Measurements from ENCODE around the gene EPHA5.

DNA sequence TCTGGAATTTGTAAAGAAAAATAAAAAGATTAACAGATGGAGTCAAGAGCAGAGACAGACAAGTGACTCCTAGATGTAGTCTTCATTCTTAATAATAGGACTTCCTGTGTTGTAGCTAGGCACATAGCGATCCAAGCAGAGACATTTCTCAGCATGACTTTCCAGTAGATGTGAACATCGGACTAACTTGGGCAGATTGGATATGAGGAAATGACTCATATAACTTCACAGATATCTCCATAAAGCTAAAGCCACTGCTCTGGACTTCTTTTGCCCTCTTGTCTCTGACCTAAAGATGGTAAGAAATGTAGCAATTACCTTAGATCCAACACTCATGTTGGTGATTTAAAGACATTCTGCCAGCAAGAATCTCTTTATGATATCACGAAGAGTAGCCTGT lies 131.7 kb downstream of the EPHA5 start:
- no peak for TF ChIP-seq GLIS3 (CRISPR knock-in tag; IDR thresholded peaks at IDR 0.05)
- TF ChIP-seq ISL1 (CRISPR knock-in tag; IDR thresholded peaks at IDR 0.05), result no peak
- TF ChIP-seq, protein P1, sequence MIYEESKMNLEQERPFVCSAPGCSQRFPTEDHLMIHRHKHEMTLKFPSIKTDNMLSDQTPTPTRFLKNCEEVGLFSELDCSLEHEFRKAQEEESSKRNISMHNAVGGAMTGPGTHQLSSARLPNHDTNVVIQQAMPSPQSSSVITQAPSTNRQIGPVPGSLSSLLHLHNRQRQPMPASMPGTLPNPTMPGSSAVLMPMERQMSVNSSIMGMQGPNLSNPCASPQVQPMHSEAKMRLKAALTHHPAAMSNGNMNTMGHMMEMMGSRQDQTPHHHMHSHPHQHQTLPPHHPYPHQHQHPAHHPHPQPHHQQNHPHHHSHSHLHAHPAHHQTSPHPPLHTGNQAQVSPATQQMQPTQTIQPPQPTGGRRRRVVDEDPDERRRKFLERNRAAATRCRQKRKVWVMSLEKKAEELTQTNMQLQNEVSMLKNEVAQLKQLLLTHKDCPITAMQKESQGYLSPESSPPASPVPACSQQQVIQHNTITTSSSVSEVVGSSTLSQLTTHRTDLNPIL (CRISPR knock-in tag; IDR thresholded peaks at IDR 0.05; ENCODE audit: low read depth), result no peak

All from SK-N-SH treated with all-trans-retinoic acid at 6 μM for 48 hours (cell line).